M059J (cell line): ENCODE data around the gene NFATC2. TPM values are rescaled to one million over a fixed set of nuclear protein-coding genes. Genes with fewer than 3 reads are reported as not detected.

ENCODE experiments used
- DNase-seq: peaks from one replicate; pipeline ENCODE4 v3.0.0-alpha.2; 2012; ENCODE audit warnings: low read depth
- total RNA-seq: library from RNA; depleted of rRNA; stranded (reverse); fragments of >200 nt; shearing (Covaris generic); gene quantifications from 2 replicates; pipeline ENCODE4 v1.2.3, GENCODE V29; 2014

Gene NFATC2
- total RNA-seq, 1 experiment from 2014 or later: 0.25 TPM

DNA sequence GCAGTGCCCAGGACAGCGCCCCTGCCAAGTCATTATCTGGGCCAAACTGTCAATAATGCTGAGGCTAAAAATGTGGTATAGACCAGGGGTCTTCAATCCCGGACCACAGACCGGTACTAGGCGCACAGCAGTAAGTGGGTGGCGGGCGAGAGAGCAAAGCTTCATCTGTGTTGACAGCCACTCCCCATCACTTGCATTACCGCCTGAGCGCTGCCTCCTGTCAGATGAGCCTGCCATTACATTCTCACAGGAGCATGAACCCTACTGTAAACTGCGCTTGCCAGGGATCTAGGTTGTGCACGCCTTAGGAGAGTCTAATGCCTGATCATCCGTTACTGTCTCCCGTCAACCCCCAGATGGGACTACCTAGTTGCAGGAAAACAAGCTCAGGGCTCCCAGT, 91.0 kb downstream of the NFATC2 start:
- no peak for DNase-seq

DNA sequence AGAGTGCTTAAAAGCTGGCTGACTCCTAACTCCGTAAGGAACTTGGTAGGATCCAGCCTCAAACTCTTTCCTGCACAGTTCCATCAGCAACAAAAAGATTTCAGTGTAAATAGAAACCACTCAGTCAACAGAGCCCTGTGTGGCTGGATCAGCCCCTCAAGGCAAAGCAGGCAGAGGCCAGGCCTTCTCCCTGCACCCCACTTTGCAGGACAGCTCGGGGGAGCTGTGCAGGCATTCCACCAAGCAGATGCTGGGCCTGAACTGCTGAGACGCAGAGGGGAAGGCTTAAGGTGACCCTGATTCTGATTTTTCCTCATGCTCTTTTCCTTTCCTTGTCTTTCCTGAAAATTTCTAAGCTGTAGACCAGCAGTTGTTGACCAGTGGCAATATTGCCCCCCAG, 91.5 kb downstream of the NFATC2 start:
- DNase-seq: no peak

DNA sequence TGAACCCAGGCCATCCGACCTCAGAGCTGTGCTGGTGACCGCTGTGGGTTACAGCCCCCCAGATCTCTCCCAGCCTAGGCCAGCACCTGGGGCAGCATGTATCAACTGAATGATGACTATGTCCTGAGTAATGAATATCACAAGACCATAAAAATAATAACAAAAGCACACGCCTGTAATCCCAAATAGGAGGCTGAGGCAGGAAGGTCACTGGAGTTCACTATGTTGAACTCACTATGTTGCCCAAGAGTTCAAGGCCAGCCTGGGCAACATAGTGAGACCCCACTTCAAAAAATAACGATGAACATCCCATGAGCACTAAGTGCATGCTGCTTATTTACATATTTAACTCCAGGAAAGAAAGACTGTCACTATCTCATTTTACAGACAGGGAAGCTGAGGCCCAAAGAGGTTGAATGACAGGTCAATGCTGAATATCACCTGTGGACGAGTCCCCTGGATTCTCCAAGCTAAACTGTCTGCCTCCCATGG, 92.3 kb downstream of the NFATC2 start:
- peak; percentile 45 for DNase-seq

- no peak for DNase-seq
Observed at GRCh38 chr20:51449498-51450220, 92.9 kb downstream of the NFATC2 start.

- no peak for DNase-seq
Observed at GRCh38 chr20:51447765-51448148, 94.8 kb downstream of the NFATC2 start.

- peak; percentile 100 for DNase-seq
Observed at GRCh38 chr20:51447097-51447764, 95.3 kb downstream of the NFATC2 start.

DNA sequence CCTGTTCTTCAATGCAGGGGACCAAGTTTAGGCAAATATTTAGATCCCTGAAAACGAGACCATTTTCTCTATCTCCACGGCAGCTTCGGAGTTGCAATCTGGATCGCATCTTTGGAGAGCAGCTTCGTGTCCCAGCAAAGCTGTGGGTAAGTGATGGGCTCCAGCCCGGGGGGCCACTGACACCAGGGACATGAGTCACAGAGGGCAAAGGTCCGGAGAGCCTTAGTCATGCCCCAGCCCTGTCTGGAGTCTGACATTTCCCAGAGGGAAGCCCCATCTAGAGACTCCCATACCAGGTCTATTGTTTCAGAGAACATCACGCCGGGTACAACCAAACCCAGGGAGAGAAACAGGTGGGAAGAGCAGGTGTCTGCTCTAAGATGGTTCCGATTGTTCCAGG, 95.9 kb downstream of the NFATC2 start:
- peak; percentile 97 for DNase-seq

GRCh38 chr20:51446230-51446629, 96.3 kb downstream of the NFATC2 start:
- DNase-seq: no peak

GRCh38 chr20:51445591-51445990, 96.9 kb downstream of the NFATC2 start:
- DNase-seq: no peak

DNA sequence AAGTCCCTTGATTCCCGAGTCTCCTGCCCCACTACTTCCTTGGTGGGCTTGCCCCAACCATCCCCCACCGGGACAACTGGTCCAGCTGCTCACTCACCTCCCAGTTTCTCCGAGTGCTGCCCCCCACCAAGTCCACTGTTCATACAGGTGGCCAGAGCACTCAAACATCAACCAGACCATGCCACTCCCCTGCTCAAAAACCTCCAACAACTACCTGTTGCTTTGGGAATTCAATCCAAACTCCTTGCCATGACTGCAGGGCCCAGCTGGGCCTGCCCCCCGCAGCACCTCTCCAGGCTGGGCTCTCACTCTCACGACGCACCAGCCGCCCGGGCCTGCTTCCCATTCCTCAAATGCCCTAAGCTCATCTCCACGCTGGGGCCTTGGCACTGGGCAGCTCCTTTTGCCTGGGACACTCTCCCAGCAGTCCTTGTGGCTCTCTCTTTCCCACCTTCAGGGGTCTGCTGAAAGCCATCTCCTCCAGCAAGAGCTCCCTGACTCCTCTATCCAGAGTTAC, 97.5 kb downstream of the NFATC2 start:
- no peak for DNase-seq

- no peak for DNase-seq
Observed at GRCh38 chr20:51444467-51444866, 98.1 kb downstream of the NFATC2 start.

DNA sequence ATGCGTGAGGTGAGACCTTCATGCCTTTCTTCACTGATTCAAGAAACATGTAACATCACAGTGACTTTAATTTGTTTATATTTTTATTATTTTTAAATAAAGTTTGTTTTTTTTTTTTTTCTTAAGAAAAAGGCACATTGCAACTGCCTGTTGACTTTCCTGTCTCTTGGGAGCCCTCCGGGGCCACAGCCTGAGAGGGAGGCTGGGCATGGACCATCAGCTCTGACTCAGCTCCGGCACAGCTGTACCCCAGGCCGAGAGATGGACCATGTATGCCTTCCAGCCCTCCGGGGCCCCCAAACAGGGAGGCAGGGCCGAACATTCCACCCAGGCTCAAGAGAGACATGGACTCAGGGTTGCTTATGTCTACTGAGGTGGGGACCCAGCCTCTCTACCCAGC, 99.9 kb downstream of the NFATC2 start:
- DNase-seq: no peak

- no peak for DNase-seq
Observed at GRCh38 chr20:51440589-51440988, 101.9 kb downstream of the NFATC2 start.

- no peak for DNase-seq
Observed at GRCh38 chr20:51439160-51439689, 103.3 kb downstream of the NFATC2 start.

DNA sequence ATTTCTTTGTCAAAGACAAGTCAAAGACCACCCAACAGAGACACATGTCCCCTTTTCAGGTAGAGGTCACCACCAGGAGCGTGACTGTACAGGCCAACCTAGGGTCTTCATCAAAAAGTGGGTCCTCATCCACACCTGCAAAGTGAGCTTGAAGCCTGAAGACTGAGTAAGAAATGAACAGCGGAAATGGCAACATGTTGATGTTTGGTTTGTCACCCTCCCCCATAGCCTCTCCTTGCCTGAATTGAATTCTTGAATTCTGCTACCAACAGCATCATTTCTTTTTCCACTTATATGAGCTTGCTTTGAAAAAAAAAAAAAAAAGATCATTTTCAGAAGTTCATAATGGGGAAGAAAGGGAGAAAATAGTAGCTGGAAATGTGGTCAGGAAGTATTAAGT, 104.4 kb downstream of the NFATC2 start:
- DNase-seq: no peak

DNA sequence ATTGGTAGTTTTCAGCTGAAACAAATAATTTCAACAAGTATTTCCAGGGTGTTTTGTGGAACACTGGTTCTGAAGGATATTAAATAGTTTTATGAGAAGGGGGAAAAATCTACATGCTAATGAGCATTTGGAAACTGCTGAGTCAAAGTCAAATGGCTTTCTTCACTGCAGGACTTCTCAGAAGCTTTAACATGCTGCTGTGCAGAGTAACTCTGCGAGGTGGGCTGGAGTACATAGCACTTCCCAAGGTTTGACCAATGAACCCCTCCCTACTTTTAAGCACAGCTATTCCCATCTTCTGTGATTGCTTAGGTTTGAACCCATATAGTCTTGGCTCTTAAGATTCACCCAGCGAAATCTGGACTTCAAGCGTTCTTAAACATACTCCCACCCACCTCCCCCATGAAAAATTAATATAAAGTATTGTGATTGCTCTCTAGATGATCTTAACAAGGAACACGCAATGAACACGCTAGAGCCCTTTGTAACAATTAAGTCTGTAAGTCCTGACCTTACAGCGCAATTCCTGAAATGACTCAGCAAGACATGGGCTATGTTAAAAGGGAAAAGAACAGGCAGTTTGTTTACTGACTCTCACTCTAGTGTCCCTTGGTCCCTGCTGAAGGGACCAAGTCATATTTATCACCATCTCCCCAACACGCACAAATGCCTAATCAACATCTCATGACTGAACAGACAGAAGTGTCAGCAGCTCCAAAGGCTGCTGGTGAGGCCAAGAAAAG, 105.2 kb downstream of the NFATC2 start:
- no peak for DNase-seq

DNA sequence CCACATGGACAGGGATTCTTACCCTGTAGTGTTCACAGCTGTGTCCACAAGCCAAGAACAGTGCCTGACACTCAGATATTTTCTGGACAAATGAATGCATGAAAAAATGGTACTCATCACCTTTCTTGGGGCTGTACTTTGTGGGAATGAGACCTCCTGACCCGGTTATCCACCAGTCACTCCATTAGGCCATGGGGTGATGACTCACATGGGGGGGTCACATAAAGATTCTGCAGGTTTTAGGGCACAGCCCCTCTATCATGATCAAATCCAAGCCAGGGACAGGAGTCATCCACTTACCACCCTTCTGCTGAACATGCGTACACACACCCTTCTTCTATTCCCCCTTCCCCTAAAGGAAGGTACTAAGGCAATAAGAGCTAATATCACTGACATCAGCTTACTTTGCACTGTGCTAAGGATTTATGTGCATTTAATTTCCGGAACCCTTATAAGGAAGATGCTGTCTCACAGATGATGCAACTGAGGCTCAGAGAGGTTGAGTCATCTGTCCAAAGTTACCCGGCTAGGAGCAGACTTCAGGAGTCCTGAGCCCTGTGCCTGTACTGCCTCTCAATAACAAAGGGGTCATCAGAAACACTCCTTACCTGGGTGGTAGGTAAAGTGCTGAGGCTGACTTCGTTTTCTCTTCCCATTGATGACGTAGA, 107.8 kb downstream of the NFATC2 start:
- DNase-seq: peak; percentile 80

DNA sequence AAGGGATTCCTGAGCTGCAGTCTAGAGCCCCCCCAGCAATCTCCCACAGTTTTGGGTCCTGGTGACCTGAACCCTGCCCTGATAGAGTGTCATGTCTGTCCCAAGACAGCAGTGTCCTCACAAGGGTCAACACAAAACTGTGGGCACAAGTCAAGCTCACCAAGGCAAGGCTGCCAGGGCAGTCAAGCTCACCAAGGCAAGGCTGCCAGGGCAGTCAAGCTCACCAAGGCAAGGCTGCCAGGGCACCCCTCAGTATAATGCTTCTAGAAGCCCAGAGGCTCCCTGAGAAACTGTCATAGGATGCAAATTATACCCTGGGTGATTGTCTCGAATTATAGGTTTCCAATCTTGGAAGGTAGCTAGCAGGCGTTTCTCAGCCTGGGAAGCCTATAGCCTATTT, 108.5 kb downstream of the NFATC2 start:
- no peak for DNase-seq

DNA sequence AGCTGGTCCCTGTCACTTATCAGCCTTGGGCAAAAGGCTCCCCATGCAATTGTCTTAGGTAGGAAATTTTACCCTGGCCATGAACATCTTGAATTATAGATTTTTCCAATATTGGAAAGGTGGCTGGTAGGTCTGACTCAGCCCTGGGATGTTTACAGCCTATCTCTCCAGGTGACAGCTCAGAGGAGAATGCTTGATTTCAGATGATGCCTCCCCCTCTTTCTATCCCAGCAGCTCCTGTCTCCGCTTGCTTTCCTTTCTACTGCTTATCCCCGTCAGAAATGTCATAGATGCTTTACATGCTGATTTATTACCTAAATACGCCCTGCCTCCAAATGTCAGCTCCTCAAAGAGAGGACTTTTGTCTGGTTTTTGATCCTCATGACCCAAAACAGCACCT, 109.6 kb downstream of the NFATC2 start:
- DNase-seq: no peak

DNA sequence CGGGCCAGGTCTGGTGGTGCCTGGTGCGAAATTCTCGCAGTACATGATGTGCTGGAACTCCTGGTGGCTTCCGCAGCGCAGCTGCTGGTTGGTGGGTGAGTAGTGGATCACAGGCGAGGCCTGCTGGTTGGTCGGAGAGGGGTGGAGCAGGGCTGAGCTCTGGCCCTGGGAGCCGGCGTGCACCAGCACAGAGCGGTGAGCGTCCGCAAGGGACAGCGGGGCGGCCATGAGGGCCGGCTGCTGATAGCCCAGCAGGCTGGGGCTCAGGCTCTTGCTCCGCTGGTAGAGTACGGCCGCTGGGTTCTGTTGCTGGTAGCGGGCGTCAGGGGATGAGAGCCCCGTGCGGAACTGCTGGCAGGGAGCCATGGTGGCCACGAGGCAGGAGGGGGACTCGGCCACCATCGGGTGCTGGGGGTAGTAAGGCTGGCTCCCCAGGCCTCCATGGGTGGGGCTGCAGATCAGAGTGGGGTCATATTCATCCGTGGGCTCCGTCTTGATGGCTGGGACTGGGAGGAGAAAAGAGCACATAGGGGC, 110.2 kb downstream of the NFATC2 start:
- no peak for DNase-seq

GRCh38 chr20:51431321-51431720, 111.2 kb downstream of the NFATC2 start:
- no peak for DNase-seq
